ENCODE data around the gene IL18RAP. TPM values are rescaled to one million over a fixed set of nuclear protein-coding genes. Genes with fewer than 3 reads are reported as not detected.
A peak's percentile ranks its signal among the peaks of the same experiment; 100 is the strongest.

The IL18RAP gene
- total RNA-seq, 1 donor from 2014 or later, result not detected

- peaks cover 2% of the 10 kb centered on the region for H3K27me3 ChIP-seq (ENCODE audit: control insufficient read depth, insufficient read depth, low read length)
- H3K4me3 ChIP-seq (ENCODE audit: low read depth, low read length), result no peak overlapping the region
- no peaks in the 10 kb centered on the region for H3K36me3 ChIP-seq (ENCODE audit: control insufficient read depth, insufficient read depth, low read length)
- TF ChIP-seq CTCF (IDR thresholded peaks at IDR 0.05; ENCODE audit: insufficient read depth, low read length, poor library complexity, severe bottlenecking), result no peak
- DNase-seq (ENCODE audit: low read depth), result no peak
Observed at GRCh38 chr2:102461188-102461587, 38.2 kb downstream of the IL18RAP start.

- no peak for DNase-seq (ENCODE audit: low read depth)
- peaks cover 2% of the 10 kb centered on the region for H3K27me3 ChIP-seq (ENCODE audit: control insufficient read depth, insufficient read depth, low read length)
- no peaks in the 10 kb centered on the region for H3K36me3 ChIP-seq (ENCODE audit: control insufficient read depth, insufficient read depth, low read length)
- no peak for TF ChIP-seq CTCF (IDR thresholded peaks at IDR 0.05; ENCODE audit: insufficient read depth, low read length, poor library complexity, severe bottlenecking)
- no peak overlapping the region for H3K4me3 ChIP-seq (ENCODE audit: low read depth, low read length)
Observed at GRCh38 chr2:102463160-102463559, 40.2 kb downstream of the IL18RAP start.

- H3K27me3 ChIP-seq (ENCODE audit: control insufficient read depth, insufficient read depth, low read length), result peaks cover 2% of the 10 kb centered on the region
- no peak for DNase-seq (ENCODE audit: low read depth)
- no peak overlapping the region for H3K4me3 ChIP-seq (ENCODE audit: low read depth, low read length)
- no peak for TF ChIP-seq CTCF (IDR thresholded peaks at IDR 0.05; ENCODE audit: insufficient read depth, low read length, poor library complexity, severe bottlenecking)
- H3K36me3 ChIP-seq (ENCODE audit: control insufficient read depth, insufficient read depth, low read length), result no peaks in the 10 kb centered on the region
Observed at GRCh38 chr2:102470168-102470567, 47.2 kb downstream of the IL18RAP start.

GRCh38 chr2:102473020-102473419 is 50.1 kb downstream of the IL18RAP start, which contains the start of gene SLC9A4:
Gene SLC9A4, plus strand, starts transcription at chr2:102473226. Its CDS starts 534 bp downstream, at chr2:102473760.
- no peak for DNase-seq (ENCODE audit: low read depth)

GRCh38 chr2:102473631-102474030 is 50.7 kb downstream of the IL18RAP start:
- TF ChIP-seq CTCF (IDR thresholded peaks at IDR 0.05; ENCODE audit: insufficient read depth, low read length, poor library complexity, severe bottlenecking), result no peak
- Histone ChIP-seq H3K27me3 (ENCODE audit: control insufficient read depth, insufficient read depth, low read length) (peaks cover 2% of the 10 kb centered on the region), H3K4me3 (ENCODE audit: low read depth, low read length) (no peak overlapping the region), H3K36me3 (ENCODE audit: control insufficient read depth, insufficient read depth, low read length) (no peaks in the 10 kb centered on the region)
- DNase-seq (ENCODE audit: low read depth), result no peak

More at GRCh38 chr2:102473020-102473419, 50.1 kb downstream of the IL18RAP start, which contains the start of gene SLC9A4:
- H3K27me3 ChIP-seq (ENCODE audit: control insufficient read depth, insufficient read depth, low read length), result peaks cover 2% of the 10 kb centered on the region
- H3K36me3 ChIP-seq (ENCODE audit: control insufficient read depth, insufficient read depth, low read length), result no peaks in the 10 kb centered on the region
- H3K4me3 ChIP-seq (ENCODE audit: low read depth, low read length), result no peak within 1 kb of the TSS
- TF ChIP-seq CTCF (IDR thresholded peaks at IDR 0.05; ENCODE audit: insufficient read depth, low read length, poor library complexity, severe bottlenecking), result peak; percentile 90

- no peak for TF ChIP-seq CTCF (IDR thresholded peaks at IDR 0.05; ENCODE audit: insufficient read depth, low read length, poor library complexity, severe bottlenecking)
- no peak for DNase-seq (ENCODE audit: low read depth)
Observed at GRCh38 chr2:102474785-102475184, 51.8 kb downstream of the IL18RAP start.

More at GRCh38 chr2:102474785-102475184, 51.8 kb downstream of the IL18RAP start:
- Histone ChIP-seq H3K4me3 (ENCODE audit: low read depth, low read length) (no peak overlapping the region), H3K36me3 (ENCODE audit: control insufficient read depth, insufficient read depth, low read length) (no peaks in the 10 kb centered on the region), H3K27me3 (ENCODE audit: control insufficient read depth, insufficient read depth, low read length) (peaks cover 2% of the 10 kb centered on the region)
